OCI-LY3 (cell line): Measurements from ENCODE around the gene RTP2.
A peak's percentile ranks its signal among the peaks of the same experiment; 100 is the strongest.

Experiments used
- H2AFZ ChIP-seq: fragments of 200-600, 300-600 bp; shearing (Covaris generic); 2 replicates; pipeline ENCODE4 v1.6.0; 2014; ENCODE audit warnings: antibody characterized with exemption, low read depth, low read length
- H3K27ac ChIP-seq: fragments of 200-600, 300-600 bp; sonication (generic); 2 replicates; pipeline ENCODE4 v1.5.1; 2014; ENCODE audit warnings: mild to moderate bottlenecking, low read length, moderate library complexity, mixed read lengths
- H3K27me3 ChIP-seq: fragments of 200-600, 300-600 bp; sonication (generic); 2 replicates; pipeline ENCODE4 v1.6.1; 2014; ENCODE audit warnings: low read depth, low read length, mixed read lengths
- H3K36me3 ChIP-seq: fragments of 200-600, 300-600 bp; sonication (generic); replicated peaks from 2 replicates; pipeline ENCODE3; 2014; ENCODE audit warnings: low read depth, low read length, mixed read lengths
- H3K4me1 ChIP-seq: fragments of 300-600, 200-600 bp; sonication (generic); 2 replicates; pipeline ENCODE4 v1.6.1; 2014; ENCODE audit warnings: low read length, mixed read lengths
- H3K4me2 ChIP-seq: fragments of 200-600, 300-600 bp; sonication (generic); 2 replicates; pipeline ENCODE4 v1.6.1; 2014; ENCODE audit warnings: low read length, mixed read lengths
- H3K4me3 ChIP-seq: fragments of 300-600, 200-600 bp; sonication (generic); 2 replicates; pipeline ENCODE4 v1.5.1; 2014; ENCODE audit warnings: antibody characterized with exemption, mild to moderate bottlenecking, low read length, moderate library complexity
- H3K79me2 ChIP-seq: fragments of 300-600, 200-600 bp; shearing (Covaris generic); 2 replicates; pipeline ENCODE4 v1.6.1; 2014; ENCODE audit warnings: mild to moderate bottlenecking, low read length, mixed read lengths
- H3K9ac ChIP-seq: fragments of 300-600, 200-600 bp; shearing (Covaris generic); 2 replicates; pipeline ENCODE4 v1.6.0; 2014; ENCODE audit warnings: mild to moderate bottlenecking, low read length, moderate library complexity
- H3K9me3 ChIP-seq: fragments of 200-600, 300-600 bp; shearing (Covaris generic); 2 replicates; pipeline ENCODE4 v1.6.1; 2014; ENCODE audit warnings: low read length, mixed read lengths; ENCODE audit not compliant: insufficient read depth
- H4K20me1 ChIP-seq: fragments of 200-600, 300-600 bp; sonication (generic); 2 replicates; pipeline ENCODE4 v1.6.1; 2016; ENCODE audit warnings: low read length, mixed read lengths; ENCODE audit not compliant: insufficient read depth
- EZH2phosphoT487 ChIP-seq: fragments of 200-600 bp; shearing (Covaris generic); IDR thresholded peaks from 2 replicates; pipeline ENCODE4 v1.6.1; 2018; ENCODE audit warnings: antibody characterized with exemption, mixed run types, low read depth
- TF ChIP-seq, protein P1 (sequence below): fragments of 200-600, 300-600 bp; sonication (generic); IDR thresholded peaks from 2 replicates; pipeline ENCODE4 v1.5.1; 2014; ENCODE audit warnings: antibody characterized with exemption, low read length, low read depth

RTP2 gene

GRCh38 chr3:187713504-187713903 lies 11.1 kb upstream of the RTP2 start:
- Histone ChIP-seq H3K4me3 (peak overlapping the region; percentile 14; the same call in 1 of the 2 replicates), H3K4me2 (peak overlapping the region; percentile 40), H3K27me3 (no peaks in the 10 kb centered on the region), H4K20me1 (no peaks in the 10 kb centered on the region), H3K9me3 (no peaks in the 10 kb centered on the region), H3K9ac (no peak overlapping the region), H3K4me1 (peaks cover 15% of the 10 kb centered on the region), H3K27ac (no peak overlapping the region), H3K36me3 (no peaks in the 10 kb centered on the region), H2AFZ (peak overlapping the region; percentile 70; the same call in 1 of the 2 replicates), H3K79me2 (no peaks in the 10 kb centered on the region)
- no peak for TF ChIP-seq EZH2phosphoT487
- TF ChIP-seq, protein P1, sequence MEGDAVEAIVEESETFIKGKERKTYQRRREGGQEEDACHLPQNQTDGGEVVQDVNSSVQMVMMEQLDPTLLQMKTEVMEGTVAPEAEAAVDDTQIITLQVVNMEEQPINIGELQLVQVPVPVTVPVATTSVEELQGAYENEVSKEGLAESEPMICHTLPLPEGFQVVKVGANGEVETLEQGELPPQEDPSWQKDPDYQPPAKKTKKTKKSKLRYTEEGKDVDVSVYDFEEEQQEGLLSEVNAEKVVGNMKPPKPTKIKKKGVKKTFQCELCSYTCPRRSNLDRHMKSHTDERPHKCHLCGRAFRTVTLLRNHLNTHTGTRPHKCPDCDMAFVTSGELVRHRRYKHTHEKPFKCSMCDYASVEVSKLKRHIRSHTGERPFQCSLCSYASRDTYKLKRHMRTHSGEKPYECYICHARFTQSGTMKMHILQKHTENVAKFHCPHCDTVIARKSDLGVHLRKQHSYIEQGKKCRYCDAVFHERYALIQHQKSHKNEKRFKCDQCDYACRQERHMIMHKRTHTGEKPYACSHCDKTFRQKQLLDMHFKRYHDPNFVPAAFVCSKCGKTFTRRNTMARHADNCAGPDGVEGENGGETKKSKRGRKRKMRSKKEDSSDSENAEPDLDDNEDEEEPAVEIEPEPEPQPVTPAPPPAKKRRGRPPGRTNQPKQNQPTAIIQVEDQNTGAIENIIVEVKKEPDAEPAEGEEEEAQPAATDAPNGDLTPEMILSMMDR: no peak

GRCh38 chr3:187709155-187709554 lies 6.8 kb upstream of the RTP2 start:
- H3K9me3 ChIP-seq: no peaks in the 10 kb centered on the region
- H3K4me3 ChIP-seq: no peak overlapping the region
- H3K36me3 ChIP-seq: no peaks in the 10 kb centered on the region
- 0 out of 2 replicates have a peak, but pooled peaks cover 3% of the 10 kb centered on the region for H3K27me3 ChIP-seq
- H4K20me1 ChIP-seq: no peaks in the 10 kb centered on the region
- H3K79me2 ChIP-seq: no peaks in the 10 kb centered on the region
- no peak overlapping the region for H2AFZ ChIP-seq
- TF ChIP-seq, protein P1: peak; percentile 31; the same call in 1 of the 2 replicates
- TF ChIP-seq EZH2phosphoT487: no peak
- no peak overlapping the region for H3K27ac ChIP-seq
- H3K4me2 ChIP-seq: no peak overlapping the region
- H3K4me1 ChIP-seq: peaks cover 9% of the 10 kb centered on the region
- no peak overlapping the region for H3K9ac ChIP-seq

GRCh38 chr3:187708696-187709095 lies 6.3 kb upstream of the RTP2 start:
- H3K4me2 ChIP-seq: no peak overlapping the region
- no peak for TF ChIP-seq EZH2phosphoT487
- TF ChIP-seq, protein P1: no peak

GRCh38 chr3:187706971-187707370 lies 4.6 kb upstream of the RTP2 start:
- Histone ChIP-seq H4K20me1 (no peaks in the 10 kb centered on the region), H3K79me2 (no peaks in the 10 kb centered on the region), H3K4me2 (no peak overlapping the region), H3K36me3 (no peaks in the 10 kb centered on the region), H3K9ac (no peak overlapping the region), H2AFZ (no peak overlapping the region), H3K27me3 (0 out of 2 replicates have a peak, but pooled peaks cover 3% of the 10 kb centered on the region), H3K9me3 (no peaks in the 10 kb centered on the region), H3K4me3 (no peak overlapping the region), H3K4me1 (no peaks in the 10 kb centered on the region), H3K27ac (no peak overlapping the region)
- TF ChIP-seq, protein P1: no peak
- TF ChIP-seq EZH2phosphoT487: no peak

More at GRCh38 chr3:187708696-187709095, 6.3 kb upstream of the RTP2 start:
- Histone ChIP-seq H3K4me3 (no peak overlapping the region), H3K9me3 (no peaks in the 10 kb centered on the region), H3K27me3 (0 out of 2 replicates have a peak, but pooled peaks cover 3% of the 10 kb centered on the region), H3K79me2 (no peaks in the 10 kb centered on the region), H3K4me1 (peaks cover 5% of the 10 kb centered on the region), H3K36me3 (no peaks in the 10 kb centered on the region), H4K20me1 (no peaks in the 10 kb centered on the region), H2AFZ (no peak overlapping the region), H3K9ac (no peak overlapping the region), H3K27ac (no peak overlapping the region)
